Measurements from ENCODE around the gene SEMA3B.

GRCh38 chr3:50300681-50301254 is 31.8 kb downstream of the SEMA3B start:
- TF ChIP-seq, protein P1, sequence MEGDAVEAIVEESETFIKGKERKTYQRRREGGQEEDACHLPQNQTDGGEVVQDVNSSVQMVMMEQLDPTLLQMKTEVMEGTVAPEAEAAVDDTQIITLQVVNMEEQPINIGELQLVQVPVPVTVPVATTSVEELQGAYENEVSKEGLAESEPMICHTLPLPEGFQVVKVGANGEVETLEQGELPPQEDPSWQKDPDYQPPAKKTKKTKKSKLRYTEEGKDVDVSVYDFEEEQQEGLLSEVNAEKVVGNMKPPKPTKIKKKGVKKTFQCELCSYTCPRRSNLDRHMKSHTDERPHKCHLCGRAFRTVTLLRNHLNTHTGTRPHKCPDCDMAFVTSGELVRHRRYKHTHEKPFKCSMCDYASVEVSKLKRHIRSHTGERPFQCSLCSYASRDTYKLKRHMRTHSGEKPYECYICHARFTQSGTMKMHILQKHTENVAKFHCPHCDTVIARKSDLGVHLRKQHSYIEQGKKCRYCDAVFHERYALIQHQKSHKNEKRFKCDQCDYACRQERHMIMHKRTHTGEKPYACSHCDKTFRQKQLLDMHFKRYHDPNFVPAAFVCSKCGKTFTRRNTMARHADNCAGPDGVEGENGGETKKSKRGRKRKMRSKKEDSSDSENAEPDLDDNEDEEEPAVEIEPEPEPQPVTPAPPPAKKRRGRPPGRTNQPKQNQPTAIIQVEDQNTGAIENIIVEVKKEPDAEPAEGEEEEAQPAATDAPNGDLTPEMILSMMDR (optimal IDR thresholded peaks at IDR 0.05 in 1 of 3, IDR thresholded peaks at IDR 0.05 in 1 of 3, conservative IDR thresholded peaks at IDR 0.05 in 1 of 3; ENCODE audit: extremely low read depth in 1 of 3, insufficient read depth in 2 of 3, low read length in 3 of 3): no peak
- no peak for TF ChIP-seq EZH2 (IDR thresholded peaks at IDR 0.05; ENCODE audit: low read length)

All from keratinocyte (primary cell).